Measurements from ENCODE around the gene ETV6.
A peak's percentile ranks its signal among the peaks of the same experiment; 100 is the strongest.

Gene ETV6

GRCh38 chr12:11652351-11653040 lies 3.0 kb downstream of the ETV6 start:
- Mint-ChIP-seq H3K27ac (peak overlapping the region; percentile 79), H3K4me3 (peak overlapping the region; percentile 85), H3K27me3 (ENCODE audit: low read depth) (no peaks in the 10 kb centered on the region), H3K4me1 (ENCODE audit: low read depth) (peaks cover 33% of the 10 kb centered on the region), H3K9me3 (no peaks in the 10 kb centered on the region), H3K36me3 (ENCODE audit: low read depth) (peaks cover 2% of the 10 kb centered on the region)
- DNase-seq (ENCODE audit: low spot score) = peak; percentile 46

GRCh38 chr12:11653215-11653753 lies 3.8 kb downstream of the ETV6 start:
- Mint-ChIP-seq H3K27ac (peak overlapping the region; percentile 79), H3K9me3 (no peaks in the 10 kb centered on the region), H3K36me3 (ENCODE audit: low read depth) (peaks cover 6% of the 10 kb centered on the region), H3K4me3 (peak overlapping the region; percentile 85), H3K4me1 (ENCODE audit: low read depth) (peaks cover 35% of the 10 kb centered on the region), H3K27me3 (ENCODE audit: low read depth) (no peaks in the 10 kb centered on the region)
- peak; percentile 60 for DNase-seq (ENCODE audit: low spot score)

DNA sequence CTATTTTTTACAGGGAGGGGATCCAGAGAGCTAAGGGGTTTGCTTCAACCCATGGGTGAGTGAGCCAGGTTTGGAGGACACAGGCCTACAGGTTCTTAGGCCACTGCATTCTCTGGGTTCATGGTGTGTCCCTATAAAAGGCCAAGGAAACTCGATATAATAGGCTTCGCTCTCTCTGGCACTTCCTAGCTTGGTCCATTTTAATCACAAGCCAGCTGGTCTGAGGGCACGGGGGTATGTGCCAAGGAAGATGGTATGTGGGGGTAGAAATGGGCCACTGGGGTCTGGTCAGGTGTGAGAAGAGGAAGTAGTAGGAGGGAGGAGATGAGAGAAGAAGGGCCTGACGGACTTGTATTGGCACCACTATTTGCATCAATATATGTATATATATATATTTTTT lies 4.9 kb downstream of the ETV6 start:
- DNase-seq (ENCODE audit: low spot score) = no peak
- Mint-ChIP-seq H3K4me1 (ENCODE audit: low read depth) (peaks cover 43% of the 10 kb centered on the region), H3K36me3 (ENCODE audit: low read depth) (peaks cover 6% of the 10 kb centered on the region), H3K4me3 (no peak overlapping the region), H3K27ac (peak overlapping the region; percentile 47), H3K27me3 (ENCODE audit: low read depth) (no peaks in the 10 kb centered on the region), H3K9me3 (no peaks in the 10 kb centered on the region)

- Mint-ChIP-seq H3K4me1 (ENCODE audit: low read depth) (peaks cover 47% of the 10 kb centered on the region), H3K27ac (no peak overlapping the region), H3K9me3 (no peaks in the 10 kb centered on the region), H3K27me3 (ENCODE audit: low read depth) (no peaks in the 10 kb centered on the region), H3K36me3 (ENCODE audit: low read depth) (peaks cover 6% of the 10 kb centered on the region), H3K4me3 (no peak overlapping the region)
- DNase-seq (ENCODE audit: low spot score) = no peak
These were observed 5.3 kb downstream of the ETV6 start for GRCh38 chr12:11654802-11655201.

DNA sequence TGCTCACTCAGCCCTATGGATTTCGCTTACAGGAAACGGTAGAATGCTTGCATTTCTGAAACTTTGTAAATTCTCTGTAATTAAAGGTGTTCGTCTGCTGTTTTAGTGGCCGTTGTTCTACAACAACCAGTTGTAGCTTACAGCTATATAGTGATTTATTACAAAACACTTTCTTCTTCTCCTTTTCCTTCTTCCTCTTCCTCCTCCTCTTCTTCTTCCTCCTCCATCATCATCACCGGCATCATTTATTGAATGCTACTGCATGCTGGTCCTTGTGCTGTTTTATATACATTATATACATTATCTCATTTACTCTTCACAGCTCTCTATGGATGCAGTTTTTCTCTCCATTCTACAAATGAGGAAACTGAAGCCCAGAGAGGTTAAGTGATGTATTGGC lies 6.4 kb downstream of the ETV6 start:
- no peak overlapping the region for H3K4me3 Mint-ChIP-seq
- H3K36me3 Mint-ChIP-seq (ENCODE audit: low read depth) = peaks cover 6% of the 10 kb centered on the region

DNA sequence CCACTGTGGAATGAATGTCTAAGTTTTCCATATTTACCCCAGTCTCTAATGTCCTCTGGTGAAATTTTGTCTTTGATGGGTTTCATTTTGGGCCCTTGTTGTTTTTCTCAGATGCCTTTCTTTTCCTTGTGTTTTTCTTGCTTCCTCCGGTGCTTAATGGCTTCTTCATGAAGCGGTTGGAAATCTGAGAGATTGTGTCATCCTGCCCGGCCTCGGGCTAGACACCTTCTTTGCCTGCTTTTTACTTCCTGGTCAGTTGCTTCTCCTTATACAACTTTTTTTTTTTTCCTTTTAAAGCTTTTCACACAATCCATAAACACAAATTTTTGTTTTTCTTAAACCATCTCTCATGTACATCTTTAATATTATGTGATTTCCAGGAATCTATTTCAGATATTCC lies 7.1 kb downstream of the ETV6 start:
- H3K4me1 Mint-ChIP-seq (ENCODE audit: low read depth) = peaks cover 49% of the 10 kb centered on the region
- no peak for DNase-seq (ENCODE audit: low spot score)
- H3K4me3 Mint-ChIP-seq = no peak overlapping the region
- H3K9me3 Mint-ChIP-seq = no peaks in the 10 kb centered on the region
- H3K36me3 Mint-ChIP-seq (ENCODE audit: low read depth) = peaks cover 10% of the 10 kb centered on the region
- no peaks in the 10 kb centered on the region for H3K27me3 Mint-ChIP-seq (ENCODE audit: low read depth)
- H3K27ac Mint-ChIP-seq = no peak overlapping the region

More for the DNA sequence above, 6.4 kb downstream of the ETV6 start:
- H3K27me3 Mint-ChIP-seq (ENCODE audit: low read depth) = no peaks in the 10 kb centered on the region
- H3K9me3 Mint-ChIP-seq = no peaks in the 10 kb centered on the region
- no peak for DNase-seq (ENCODE audit: low spot score)
- H3K4me1 Mint-ChIP-seq (ENCODE audit: low read depth) = peaks cover 50% of the 10 kb centered on the region
- no peak overlapping the region for H3K27ac Mint-ChIP-seq

DNA sequence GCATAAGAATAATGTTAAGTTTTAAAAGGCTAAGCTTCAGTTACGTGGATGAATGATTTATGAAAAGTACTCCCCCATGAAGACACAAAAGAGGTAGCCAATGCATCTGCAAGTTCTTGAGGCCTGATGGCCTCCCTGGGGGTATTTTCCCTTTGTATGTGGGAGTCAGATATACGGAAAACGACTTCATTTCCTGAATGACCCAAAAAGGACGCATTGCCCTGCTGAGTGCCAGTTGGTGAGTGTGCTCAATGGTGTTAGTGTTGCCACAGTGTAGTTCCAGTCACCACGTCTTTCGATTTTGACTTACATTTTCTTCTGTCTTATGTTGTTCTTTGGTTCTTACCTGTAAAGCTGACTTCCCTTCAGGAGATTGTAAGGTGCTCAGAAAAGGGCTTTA lies 8.0 kb downstream of the ETV6 start:
- Mint-ChIP-seq H3K27me3 (ENCODE audit: low read depth) (no peaks in the 10 kb centered on the region), H3K4me3 (no peak overlapping the region), H3K36me3 (ENCODE audit: low read depth) (peaks cover 19% of the 10 kb centered on the region), H3K27ac (no peak overlapping the region), H3K4me1 (ENCODE audit: low read depth) (peaks cover 44% of the 10 kb centered on the region), H3K9me3 (no peaks in the 10 kb centered on the region)
- DNase-seq (ENCODE audit: low spot score) = no peak

GRCh38 chr12:11658791-11659190 lies 9.3 kb downstream of the ETV6 start:
- Mint-ChIP-seq H3K4me3 (no peak overlapping the region), H3K36me3 (ENCODE audit: low read depth) (peaks cover 22% of the 10 kb centered on the region), H3K4me1 (ENCODE audit: low read depth) (peaks cover 34% of the 10 kb centered on the region), H3K27me3 (ENCODE audit: low read depth) (no peaks in the 10 kb centered on the region), H3K9me3 (no peaks in the 10 kb centered on the region), H3K27ac (no peak overlapping the region)
- no peak for DNase-seq (ENCODE audit: low spot score)

DNA sequence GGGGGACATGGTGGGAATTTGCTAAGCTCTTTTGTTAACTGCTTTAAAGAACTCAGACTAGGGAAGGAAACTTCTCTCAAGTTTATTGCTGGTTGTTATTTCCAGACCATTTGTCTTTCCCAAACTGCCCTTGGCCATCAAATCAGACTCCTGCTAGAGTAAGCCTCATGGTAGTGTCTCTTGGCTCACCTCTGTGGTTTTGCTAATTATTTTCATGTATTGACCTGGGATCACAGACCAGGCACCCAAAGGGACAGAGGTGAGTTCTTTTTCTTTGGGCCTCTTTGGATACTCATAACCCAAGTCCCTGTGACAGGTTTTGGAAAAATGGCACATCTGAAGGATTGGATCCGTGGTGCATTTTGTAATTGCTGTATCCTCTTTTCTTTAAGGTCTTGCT lies 11.2 kb downstream of the ETV6 start:
- Mint-ChIP-seq H3K4me1 (ENCODE audit: low read depth) (peaks cover 31% of the 10 kb centered on the region), H3K27me3 (ENCODE audit: low read depth) (no peaks in the 10 kb centered on the region), H3K36me3 (ENCODE audit: low read depth) (peaks cover 25% of the 10 kb centered on the region), H3K9me3 (no peaks in the 10 kb centered on the region), H3K4me3 (no peak overlapping the region), H3K27ac (no peak overlapping the region)
- DNase-seq (ENCODE audit: low spot score) = no peak

DNA sequence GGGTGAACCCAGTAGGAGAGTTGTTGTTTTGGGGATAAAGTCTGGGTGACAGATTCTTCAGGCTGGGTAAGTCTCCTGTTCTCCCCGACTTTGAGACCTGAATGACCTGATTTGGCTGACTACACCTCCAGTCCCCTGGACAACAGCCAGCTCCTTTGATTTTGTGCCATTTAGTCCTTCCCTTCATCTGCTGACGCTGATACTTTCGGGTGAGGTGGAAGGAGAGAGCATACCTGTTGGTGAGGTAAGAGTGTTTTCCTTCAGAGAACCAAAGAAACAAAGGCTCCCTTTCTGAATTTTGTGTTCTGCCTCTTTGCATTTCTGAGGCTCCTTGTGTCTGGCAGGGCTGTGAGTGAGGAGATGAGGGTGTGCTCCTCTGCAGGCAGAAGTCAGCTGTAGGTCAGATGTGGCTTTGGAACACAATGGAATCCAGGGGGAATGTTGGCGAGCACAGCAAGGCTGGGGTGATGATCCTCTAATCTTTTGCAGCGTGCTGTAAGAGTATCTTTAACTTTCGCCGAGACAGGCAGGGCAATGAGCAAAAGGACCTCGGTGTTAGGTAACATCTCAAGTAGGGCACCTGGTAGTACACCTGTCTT lies 12.1 kb downstream of the ETV6 start:
- peaks cover 32% of the 10 kb centered on the region for H3K4me1 Mint-ChIP-seq (ENCODE audit: low read depth)
- H3K36me3 Mint-ChIP-seq (ENCODE audit: low read depth) = peaks cover 25% of the 10 kb centered on the region
- H3K27me3 Mint-ChIP-seq (ENCODE audit: low read depth) = no peaks in the 10 kb centered on the region
- no peak for DNase-seq (ENCODE audit: low spot score)
- H3K27ac Mint-ChIP-seq = no peak overlapping the region
- no peaks in the 10 kb centered on the region for H3K9me3 Mint-ChIP-seq
- H3K4me3 Mint-ChIP-seq = no peak overlapping the region

- peaks cover 29% of the 10 kb centered on the region for H3K4me1 Mint-ChIP-seq (ENCODE audit: low read depth)
- peaks cover 27% of the 10 kb centered on the region for H3K36me3 Mint-ChIP-seq (ENCODE audit: low read depth)
- no peaks in the 10 kb centered on the region for H3K27me3 Mint-ChIP-seq (ENCODE audit: low read depth)
- H3K9me3 Mint-ChIP-seq = no peaks in the 10 kb centered on the region
- no peak for DNase-seq (ENCODE audit: low spot score)
- H3K27ac Mint-ChIP-seq = no peak overlapping the region
- H3K4me3 Mint-ChIP-seq = no peak overlapping the region
These were observed 12.9 kb downstream of the ETV6 start for GRCh38 chr12:11662369-11662768.

GRCh38 chr12:11663130-11663529 lies 13.7 kb downstream of the ETV6 start:
- H3K27ac Mint-ChIP-seq = no peak overlapping the region
- DNase-seq (ENCODE audit: low spot score) = no peak
- no peaks in the 10 kb centered on the region for H3K9me3 Mint-ChIP-seq
- peaks cover 23% of the 10 kb centered on the region for H3K36me3 Mint-ChIP-seq (ENCODE audit: low read depth)
- H3K4me1 Mint-ChIP-seq (ENCODE audit: low read depth) = peaks cover 24% of the 10 kb centered on the region
- H3K4me3 Mint-ChIP-seq = no peak overlapping the region
- no peaks in the 10 kb centered on the region for H3K27me3 Mint-ChIP-seq (ENCODE audit: low read depth)

GRCh38 chr12:11664101-11664500 lies 14.6 kb downstream of the ETV6 start:
- peaks cover 22% of the 10 kb centered on the region for H3K4me1 Mint-ChIP-seq (ENCODE audit: low read depth)
- H3K27ac Mint-ChIP-seq = no peak overlapping the region
- H3K36me3 Mint-ChIP-seq (ENCODE audit: low read depth) = peaks cover 23% of the 10 kb centered on the region

GRCh38 chr12:11666131-11667050 lies 16.9 kb downstream of the ETV6 start:
- Mint-ChIP-seq H3K9me3 (no peaks in the 10 kb centered on the region), H3K27ac (peak overlapping the region; percentile 8), H3K36me3 (ENCODE audit: low read depth) (peaks cover 18% of the 10 kb centered on the region), H3K4me3 (no peak overlapping the region), H3K4me1 (ENCODE audit: low read depth) (peaks cover 14% of the 10 kb centered on the region), H3K27me3 (ENCODE audit: low read depth) (no peaks in the 10 kb centered on the region)
- no peak for DNase-seq (ENCODE audit: low spot score)

More at GRCh38 chr12:11664101-11664500, 14.6 kb downstream of the ETV6 start:
- H3K4me3 Mint-ChIP-seq = no peak overlapping the region
- no peaks in the 10 kb centered on the region for H3K27me3 Mint-ChIP-seq (ENCODE audit: low read depth)
- DNase-seq (ENCODE audit: low spot score) = no peak
- H3K9me3 Mint-ChIP-seq = no peaks in the 10 kb centered on the region

Data from T-helper 2 cell treated with Interferon-gamma antibody and Interleukin-4, amounts not matched to agents 5 μg/mL and 100 μg/mL, for 36 hours (primary cell).